H1 (cell line): Measurements from ENCODE around the gene HOXA11. TPM values are rescaled to one million over a fixed set of nuclear protein-coding genes. Genes with fewer than 3 reads are reported as not detected.
A peak's percentile ranks its signal among the peaks of the same experiment; 100 is the strongest.

Source experiments
- BCL11A ChIP-seq, 2 experiments: IDR thresholded peaks; one replicate each; pipeline ENCODE4 v1.6.1; 2011; ENCODE audit warnings: low read depth in 2 of 2, low read length in 2 of 2, mild to moderate bottlenecking in 2 of 2
- CHD2 ChIP-seq: IDR thresholded peaks from 2 replicates; pipeline ENCODE4 v1.6.1; 2012; ENCODE audit warnings: low read length, improper control_type of control experiment
- CREB1 ChIP-seq: IDR thresholded peaks from 2 replicates; pipeline ENCODE4 v1.6.1; 2012; ENCODE audit warnings: inconsistent platforms
- CTBP2 ChIP-seq: IDR thresholded peaks from 2 replicates; pipeline ENCODE4 v1.7.0; 2011; ENCODE audit warnings: borderline replicate concordance, mild to moderate bottlenecking, moderate library complexity, mixed read lengths, low read length; ENCODE audit not compliant: insufficient read depth, insufficient read length
- EZH2 ChIP-seq: fragments of 200-600 bp; sonication (generic); IDR thresholded peaks from 2 replicates; pipeline ENCODE4 v1.7.1; 2012; ENCODE audit warnings: low read depth, mild to moderate bottlenecking, moderate library complexity, low read length, inconsistent platforms; ENCODE audit not compliant: severe bottlenecking
- JUN ChIP-seq: IDR thresholded peaks from 2 replicates; pipeline ENCODE4 v1.6.1; 2011; ENCODE audit warnings: low read depth, mild to moderate bottlenecking, improper control_type of control experiment, low read length
- KDM1A ChIP-seq: fragments of 200-600, 300-600 bp; sonication (generic); IDR thresholded peaks from 2 replicates; pipeline ENCODE4 v1.7.1; 2016; ENCODE audit warnings: mild to moderate bottlenecking, low read length, borderline replicate concordance
- RXRA ChIP-seq: IDR thresholded peaks from 2 replicates; pipeline ENCODE4 v1.6.1; 2011; ENCODE audit warnings: low read depth, mild to moderate bottlenecking, low read length, moderate library complexity; ENCODE audit not compliant: insufficient read depth
- SIRT6 ChIP-seq: IDR thresholded peaks from one replicate; pipeline ENCODE4 v1.7.1; 2012; ENCODE audit warnings: low read length, inconsistent platforms
- SP1 ChIP-seq: IDR thresholded peaks from 2 replicates; pipeline ENCODE4 v1.6.1; 2011; ENCODE audit warnings: low read depth, low read length
- SRF ChIP-seq: IDR thresholded peaks from 2 replicates; pipeline ENCODE4 v1.6.1; 2011; ENCODE audit warnings: mild to moderate bottlenecking, low read depth, low read length, moderate library complexity
- TAF1 ChIP-seq: IDR thresholded peaks from 2 replicates; pipeline ENCODE4 v1.6.1; 2011; ENCODE audit warnings: mild to moderate bottlenecking, low read depth, low read length
- polyA plus RNA-seq, 7 experiments: library from polyadenylated mRNA; depleted of rRNA in 3 of 7; stranded (reverse) in 5 of 7; unstranded in 2 of 7; fragments of >200 nt in 5 of 7; fragments of 200-250 nt in 2 of 7; gene quantifications; 1 replicate in 5 of 7; 2 replicates in 1 of 7; 4 replicates in 1 of 7; pipeline versions ENCODE4 v1.2.1 to v1.2.3, GENCODE V29; 2011 to 2013; ENCODE audit warnings: missing spikeins in 2 of 7, mixed read lengths in 2 of 7
- total RNA-seq: library from RNA; stranded (reverse); fragmentation: NEBNext Ultra II Directional; extraction: Animal tissue kit (Norgen Biotek cat#: 25700); gene quantifications from 2 replicates; pipeline ENCODE4 v1.2.1, GENCODE V29; 2021

The HOXA11 gene
- total and polyA plus RNA-seq, 2 of the 8 experiments (the other 6 are each of a cell fraction or from before 2014, with no cell fraction given) = not detected

- no peak for TF ChIP-seq JUN
- TF ChIP-seq CTBP2 = no peak
- TF ChIP-seq SP1 = no peak
- no peak for TF ChIP-seq RXRA
- no peak for TF ChIP-seq CREB1
- no peak for TF ChIP-seq CHD2
- no peak for TF ChIP-seq SRF
- no peak for TF ChIP-seq BCL11A (IDR thresholded peaks at IDR 0.05; ENCODE audit: low read depth in 2 of 2, low read length in 2 of 2)
- TF ChIP-seq KDM1A = no peak
- TF ChIP-seq TAF1 = no peak
- TF ChIP-seq EZH2 = peak; percentile 81
- TF ChIP-seq SIRT6 = no peak
These were observed 27.2 kb downstream of the HOXA11 start (continued) for GRCh38 chr7:27157702-27158431.
